ENCODE measurements around the gene VPS13D.

DNA sequence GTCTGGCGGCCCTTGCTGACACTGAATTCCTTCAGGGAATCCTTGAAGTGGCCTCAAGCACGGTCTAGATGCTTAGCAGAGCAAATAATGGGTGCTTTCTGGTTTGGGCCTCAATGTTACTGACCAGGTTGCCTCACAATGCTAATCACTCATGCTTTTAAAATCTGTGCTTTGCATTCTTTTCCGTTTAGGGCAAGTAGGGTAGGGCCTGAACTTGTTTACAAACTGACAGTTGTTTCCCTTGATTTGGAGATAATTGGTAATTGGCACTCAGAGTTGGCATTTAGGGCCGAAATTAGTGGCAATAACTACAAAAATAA is 1.4 kb downstream of the VPS13D start:
- TF ChIP-seq, protein P1, sequence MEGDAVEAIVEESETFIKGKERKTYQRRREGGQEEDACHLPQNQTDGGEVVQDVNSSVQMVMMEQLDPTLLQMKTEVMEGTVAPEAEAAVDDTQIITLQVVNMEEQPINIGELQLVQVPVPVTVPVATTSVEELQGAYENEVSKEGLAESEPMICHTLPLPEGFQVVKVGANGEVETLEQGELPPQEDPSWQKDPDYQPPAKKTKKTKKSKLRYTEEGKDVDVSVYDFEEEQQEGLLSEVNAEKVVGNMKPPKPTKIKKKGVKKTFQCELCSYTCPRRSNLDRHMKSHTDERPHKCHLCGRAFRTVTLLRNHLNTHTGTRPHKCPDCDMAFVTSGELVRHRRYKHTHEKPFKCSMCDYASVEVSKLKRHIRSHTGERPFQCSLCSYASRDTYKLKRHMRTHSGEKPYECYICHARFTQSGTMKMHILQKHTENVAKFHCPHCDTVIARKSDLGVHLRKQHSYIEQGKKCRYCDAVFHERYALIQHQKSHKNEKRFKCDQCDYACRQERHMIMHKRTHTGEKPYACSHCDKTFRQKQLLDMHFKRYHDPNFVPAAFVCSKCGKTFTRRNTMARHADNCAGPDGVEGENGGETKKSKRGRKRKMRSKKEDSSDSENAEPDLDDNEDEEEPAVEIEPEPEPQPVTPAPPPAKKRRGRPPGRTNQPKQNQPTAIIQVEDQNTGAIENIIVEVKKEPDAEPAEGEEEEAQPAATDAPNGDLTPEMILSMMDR (IDR thresholded peaks at IDR 0.05), result no peak
- no peak for TF ChIP-seq POLR2A (IDR thresholded peaks at IDR 0.05)

Measured in testis (tissue), 2 donors.